Psoas muscle (tissue), 8 donors: ENCODE data around the gene APOL2. TPM values are rescaled to one million over a fixed set of nuclear protein-coding genes. Genes with fewer than 3 reads are reported as not detected.
A peak's percentile ranks its signal among the peaks of the same experiment; 100 is the strongest.

Experiments
- ATAC-seq, 4 donors: fragments of 200-7000 bp; cut with Tn5 transposase; one replicate each; pipeline ENCODE4 v1.9.1; 2020; ENCODE audit warnings: moderate library complexity in 3 of 4, mild to moderate bottlenecking in 2 of 4
- DNase-seq, 2 donors: peaks; one replicate each; pipeline ENCODE4 v3.0.0-alpha.2; 2020
- H3K27ac ChIP-seq: fragments of 200-600 bp; one replicate; pipeline ENCODE4 v1.8.0; 2022
- H3K27me3 ChIP-seq, 3 donors: fragments of 200-600 bp in 1 of 3; one replicate each; pipeline versions ENCODE4 v1.6.1 to v1.8.0; 2013 to 2022; ENCODE audit warnings: low read length in 2 of 3, mild to moderate bottlenecking in 2 of 3, moderate library complexity in 1 of 3; ENCODE audit not compliant: insufficient read depth in 3 of 3
- H3K36me3 ChIP-seq, 2 donors: fragments of 200-600 bp in 1 of 2; one replicate each; pipeline versions ENCODE4 v1.6.1 to v1.8.0; 2013 to 2022; ENCODE audit warnings: low read depth in 1 of 2, mild to moderate bottlenecking in 1 of 2, moderate library complexity in 1 of 2; ENCODE audit not compliant: insufficient read depth in 1 of 2
- H3K4me1 ChIP-seq: fragments of 200-600 bp; one replicate; pipeline ENCODE4 v1.8.0; 2022
- H3K4me3 ChIP-seq: fragments of 200-600 bp; one replicate; pipeline ENCODE4 v1.8.0; 2022; ENCODE audit warnings: mild to moderate bottlenecking
- H3K9me3 ChIP-seq: fragments of 200-600 bp; one replicate; pipeline ENCODE4 v1.8.0; 2022
- WGBS, 3 donors: extraction: QIAGEN DNeasy Blood & Tissue Kit; methylation state at CpG; one replicate each; pipeline versions ENCODE4 v1.1.6 to v1.1.7; 2013; 5-methylcytosine and 5-hydroxymethylcytosine counted together
- intact Hi-C, 2 donors: fragments of 100-400 bp; cut with DNase I; formaldehyde crosslinking; loops; one replicate each; pipeline versions ENCODE4 v1.11.0 to v1.14.2; 2022
- polyA plus RNA-seq, 3 donors: library from polyadenylated mRNA; stranded (reverse); fragments of 200-250 nt; gene quantifications; one replicate each; pipeline ENCODE4 v1.2.3, GENCODE V29; 2013
- total RNA-seq, 4 donors: library from RNA; stranded (reverse); fragmentation: NEBNext Ultra II Directional in 2 of 4; extraction: Animal tissue kit (Norgen Biotek cat#: 25700) in 2 of 4; gene quantifications; one replicate each; pipeline versions ENCODE4 v1.2.1 to v1.2.4, GENCODE V29; 2021 to 2023
- TF ChIP-seq, protein P1 (sequence below): fragments of 200-600 bp; IDR thresholded peaks from one replicate; pipeline ENCODE4 v1.8.0; 2022; ENCODE audit warnings: antibody characterized with exemption
- donor health status: healthy with polysubstance abuse.
- donor health status: DM: no; HTN: no; CAD: no; lungs with moderate emphysema.
- donor health status: Bipolar disorder and iron deficiency.
- donor health status: healthy.
- donor health status: DM: yes; HTN: yes; CAD: no.
- donor health status: DM: no; HTN: no; CAD: no.
- donor health status: DM: no; HTN: no; CAD: no.
- donor health status: DM: yes; HTN: yes; CAD: no.

APOL2 gene
- total and polyA plus RNA-seq, 7 donors = 17.5 to 54.7 (median 43.2) TPM

DNA sequence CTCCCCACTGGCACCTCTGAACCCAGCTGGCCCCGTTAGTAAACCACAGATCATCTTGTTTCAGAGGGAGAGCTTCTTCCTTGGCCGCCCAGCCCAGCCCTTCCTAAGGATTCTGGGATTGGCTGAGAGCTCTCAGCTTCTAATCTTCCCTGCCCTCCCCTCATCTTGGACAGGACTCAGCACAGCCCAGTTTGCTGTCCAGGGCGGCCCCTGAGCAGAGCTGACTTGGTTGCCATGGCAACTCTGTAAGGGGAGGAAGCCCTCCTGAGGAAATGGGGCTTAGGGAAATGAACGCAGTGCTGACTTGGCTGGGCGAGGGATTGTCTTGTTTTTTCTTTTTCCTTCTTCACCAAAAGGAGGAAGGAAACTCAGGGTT is 42.3 kb downstream of the APOL2 start:
- intact Hi-C loops = loop anchor here (2.0 to 10.0 kb wide), 3 partner anchors 40 to 288 kb away; partner anchors contain the start of genes APOL2 (in 2 of the 2) and TXN2 (in 1 of the 2)
- Histone ChIP-seq H3K27ac (no peak overlapping the region), H3K4me1 (peaks cover 14% of the 10 kb centered on the region), H3K4me3 (no peak overlapping the region), H3K27me3 (no peaks in the 10 kb centered on the region), H3K36me3 (no peaks in the 10 kb centered on the region), H3K9me3 (no peaks in the 10 kb centered on the region)
- TF ChIP-seq, protein P1, sequence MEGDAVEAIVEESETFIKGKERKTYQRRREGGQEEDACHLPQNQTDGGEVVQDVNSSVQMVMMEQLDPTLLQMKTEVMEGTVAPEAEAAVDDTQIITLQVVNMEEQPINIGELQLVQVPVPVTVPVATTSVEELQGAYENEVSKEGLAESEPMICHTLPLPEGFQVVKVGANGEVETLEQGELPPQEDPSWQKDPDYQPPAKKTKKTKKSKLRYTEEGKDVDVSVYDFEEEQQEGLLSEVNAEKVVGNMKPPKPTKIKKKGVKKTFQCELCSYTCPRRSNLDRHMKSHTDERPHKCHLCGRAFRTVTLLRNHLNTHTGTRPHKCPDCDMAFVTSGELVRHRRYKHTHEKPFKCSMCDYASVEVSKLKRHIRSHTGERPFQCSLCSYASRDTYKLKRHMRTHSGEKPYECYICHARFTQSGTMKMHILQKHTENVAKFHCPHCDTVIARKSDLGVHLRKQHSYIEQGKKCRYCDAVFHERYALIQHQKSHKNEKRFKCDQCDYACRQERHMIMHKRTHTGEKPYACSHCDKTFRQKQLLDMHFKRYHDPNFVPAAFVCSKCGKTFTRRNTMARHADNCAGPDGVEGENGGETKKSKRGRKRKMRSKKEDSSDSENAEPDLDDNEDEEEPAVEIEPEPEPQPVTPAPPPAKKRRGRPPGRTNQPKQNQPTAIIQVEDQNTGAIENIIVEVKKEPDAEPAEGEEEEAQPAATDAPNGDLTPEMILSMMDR = no peak
- WGBS, 3 donors = 48 to 51% (median 49%) methylated on average over 4 to 5 of the region's 5 CpGs
- peak in 2 of 4 donors; percentile 27 to 39 for ATAC-seq
- peak; percentile 64 to 78 for DNase-seq

- H3K27ac ChIP-seq = no peak overlapping the region
- no peak for ATAC-seq
- no peaks in the 10 kb centered on the region for H3K9me3 ChIP-seq
- no peaks in the 10 kb centered on the region for H3K27me3 ChIP-seq
- H3K4me1 ChIP-seq = peaks cover 18% of the 10 kb centered on the region
- H3K4me3 ChIP-seq = no peak overlapping the region
- WGBS, 3 donors = 53 to 63% (median 57%) methylated on average over 6 of the region's 6 CpGs
- TF ChIP-seq, protein P1 = no peak
- DNase-seq = no peak
- no peaks in the 10 kb centered on the region for H3K36me3 ChIP-seq
- intact Hi-C loops = loop anchor here (2.0 to 10.0 kb wide), 3 partner anchors 41 to 288 kb away; partner anchors contain the start of genes APOL2 (in 2 of the 2) and TXN2 (in 1 of the 2)
Measured at GRCh38 chr22:36196254-36197064, 42.9 kb downstream of the APOL2 start.

DNA sequence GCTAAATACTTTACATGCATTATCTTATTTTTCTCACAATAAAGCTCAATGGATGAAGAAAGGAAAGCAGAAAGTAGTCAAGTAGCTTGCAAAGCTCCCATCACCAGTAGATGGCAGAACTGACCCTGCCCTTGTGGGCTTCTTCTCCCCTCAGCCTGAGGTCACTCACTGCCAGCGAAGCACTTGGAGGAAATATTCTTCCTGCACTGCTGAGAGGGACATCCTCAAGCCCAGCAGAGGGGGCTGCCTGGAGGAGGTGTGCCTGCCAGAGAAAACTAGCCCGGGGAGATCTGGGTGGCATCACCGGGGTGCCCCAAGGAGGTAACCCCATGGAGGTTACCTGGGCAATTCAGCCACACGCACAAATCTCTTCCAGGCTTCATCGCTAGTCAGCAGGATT is 44.4 kb downstream of the APOL2 start:
- H3K36me3 ChIP-seq = no peaks in the 10 kb centered on the region
- no peaks in the 10 kb centered on the region for H3K9me3 ChIP-seq
- H3K27ac ChIP-seq = no peak overlapping the region
- H3K27me3 ChIP-seq = no peaks in the 10 kb centered on the region
- intact Hi-C loops = loop anchor here (1.0 to 10.0 kb wide), 4 partner anchors 26 to 290 kb away; partner anchors contain the start of genes APOL2 (in 1 of the 2) and TXN2 (in 1 of the 2)
- peak; percentile 39 to 68 for DNase-seq
- 39 to 49% (median 45%) methylated on average over 5 of the region's 5 CpGs for WGBS, 3 donors
- peak; percentile 45 to 68 (median 58) for ATAC-seq
- H3K4me1 ChIP-seq = peaks cover 22% of the 10 kb centered on the region
- TF ChIP-seq, protein P1 = peak; percentile 80
- H3K4me3 ChIP-seq = no peak overlapping the region

- H3K27ac ChIP-seq = no peak overlapping the region
- ATAC-seq = no peak
- no peak overlapping the region for H3K4me3 ChIP-seq
- WGBS, 3 donors = 73 to 80% (median 76%) methylated on average over 2 of the region's 2 CpGs
- no peak for DNase-seq
- peaks cover 22% of the 10 kb centered on the region for H3K4me1 ChIP-seq
- TF ChIP-seq, protein P1 = no peak
- intact Hi-C loops = loop anchor here (5.0 to 10.0 kb wide), 2 partner anchors 83 to 290 kb away; partner anchors contain the start of gene TXN2 (in 1 of the 2)
- H3K36me3 ChIP-seq = no peaks in the 10 kb centered on the region
- H3K9me3 ChIP-seq = no peaks in the 10 kb centered on the region
- H3K27me3 ChIP-seq = no peaks in the 10 kb centered on the region
Measured at GRCh38 chr22:36194385-36194784, 44.9 kb downstream of the APOL2 start.
